Measurements from ENCODE around the gene ERVFRD-1. TPM values are rescaled to one million over a fixed set of nuclear protein-coding genes. Genes with fewer than 3 reads are reported as not detected.

The ERVFRD-1 gene
- total RNA-seq, 1 experiment from 2014 or later, result not detected

DNA sequence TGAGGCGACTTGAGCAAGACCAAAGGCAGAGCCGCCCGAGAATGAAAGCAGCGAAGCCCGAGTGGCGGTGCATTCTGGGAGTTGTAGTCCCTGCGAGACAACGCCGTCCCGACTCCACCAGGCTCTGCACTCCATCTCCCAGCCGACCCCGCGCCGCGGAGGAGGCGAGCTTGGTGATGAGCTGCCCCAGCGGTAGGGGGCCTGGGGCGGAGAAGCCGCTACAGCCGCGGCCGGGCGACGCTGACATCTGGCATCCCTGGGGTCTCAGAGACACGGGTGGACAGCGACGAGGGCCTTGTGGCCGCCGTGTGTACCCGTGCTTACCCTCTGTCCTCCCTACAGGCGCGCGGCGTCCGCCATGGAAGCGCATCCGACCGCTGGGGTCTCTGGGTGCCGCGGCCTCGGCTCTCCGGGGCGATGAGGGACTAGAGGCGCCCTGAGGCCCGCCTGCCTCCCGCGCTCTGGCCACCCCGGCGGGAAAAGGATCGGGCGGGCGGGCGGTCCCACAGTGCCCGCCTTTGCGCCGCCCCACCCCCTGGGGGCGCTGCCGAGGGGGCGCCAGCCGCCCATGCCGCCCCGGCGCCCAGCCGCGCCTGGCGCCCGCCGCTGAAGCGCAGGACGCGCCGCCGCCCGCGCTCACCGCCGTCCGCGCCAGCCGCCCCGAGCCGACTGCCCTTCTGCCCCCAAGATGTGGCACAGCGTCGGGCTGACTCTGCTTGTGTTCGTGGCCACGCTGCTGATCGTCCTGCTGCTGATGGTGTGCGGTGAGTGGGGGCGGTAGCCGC, 17.7 kb downstream of the ERVFRD-1 start, which contains the start of gene SMIM13 (continued):
- TF ChIP-seq, protein P1, sequence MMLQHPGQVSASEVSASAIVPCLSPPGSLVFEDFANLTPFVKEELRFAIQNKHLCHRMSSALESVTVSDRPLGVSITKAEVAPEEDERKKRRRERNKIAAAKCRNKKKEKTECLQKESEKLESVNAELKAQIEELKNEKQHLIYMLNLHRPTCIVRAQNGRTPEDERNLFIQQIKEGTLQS (CRISPR knock-in tag; conservative IDR thresholded peaks at IDR 0.05), result no peak
- TF ChIP-seq, protein P2, sequence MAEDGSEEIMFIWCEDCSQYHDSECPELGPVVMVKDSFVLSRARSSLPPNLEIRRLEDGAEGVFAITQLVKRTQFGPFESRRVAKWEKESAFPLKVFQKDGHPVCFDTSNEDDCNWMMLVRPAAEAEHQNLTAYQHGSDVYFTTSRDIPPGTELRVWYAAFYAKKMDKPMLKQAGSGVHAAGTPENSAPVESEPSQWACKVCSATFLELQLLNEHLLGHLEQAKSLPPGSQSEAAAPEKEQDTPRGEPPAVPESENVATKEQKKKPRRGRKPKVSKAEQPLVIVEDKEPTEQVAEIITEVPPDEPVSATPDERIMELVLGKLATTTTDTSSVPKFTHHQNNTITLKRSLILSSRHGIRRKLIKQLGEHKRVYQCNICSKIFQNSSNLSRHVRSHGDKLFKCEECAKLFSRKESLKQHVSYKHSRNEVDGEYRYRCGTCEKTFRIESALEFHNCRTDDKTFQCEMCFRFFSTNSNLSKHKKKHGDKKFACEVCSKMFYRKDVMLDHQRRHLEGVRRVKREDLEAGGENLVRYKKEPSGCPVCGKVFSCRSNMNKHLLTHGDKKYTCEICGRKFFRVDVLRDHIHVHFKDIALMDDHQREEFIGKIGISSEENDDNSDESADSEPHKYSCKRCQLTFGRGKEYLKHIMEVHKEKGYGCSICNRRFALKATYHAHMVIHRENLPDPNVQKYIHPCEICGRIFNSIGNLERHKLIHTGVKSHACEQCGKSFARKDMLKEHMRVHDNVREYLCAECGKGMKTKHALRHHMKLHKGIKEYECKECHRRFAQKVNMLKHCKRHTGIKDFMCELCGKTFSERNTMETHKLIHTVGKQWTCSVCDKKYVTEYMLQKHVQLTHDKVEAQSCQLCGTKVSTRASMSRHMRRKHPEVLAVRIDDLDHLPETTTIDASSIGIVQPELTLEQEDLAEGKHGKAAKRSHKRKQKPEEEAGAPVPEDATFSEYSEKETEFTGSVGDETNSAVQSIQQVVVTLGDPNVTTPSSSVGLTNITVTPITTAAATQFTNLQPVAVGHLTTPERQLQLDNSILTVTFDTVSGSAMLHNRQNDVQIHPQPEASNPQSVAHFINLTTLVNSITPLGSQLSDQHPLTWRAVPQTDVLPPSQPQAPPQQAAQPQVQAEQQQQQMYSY (CRISPR knock-in tag; IDR thresholded peaks at IDR 0.05), result no peak

DNA sequence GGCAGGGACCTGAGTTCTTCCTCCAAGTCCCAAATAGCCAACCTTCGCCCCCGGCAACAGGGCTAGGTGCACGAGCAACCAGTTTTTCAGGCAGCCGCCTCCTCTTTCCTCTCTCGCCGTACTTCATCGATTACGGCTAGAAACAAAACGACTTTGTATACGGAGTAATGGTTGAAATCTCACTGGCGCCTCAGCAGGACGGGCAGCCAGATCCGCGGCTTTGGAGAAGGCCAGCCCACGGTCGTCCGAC, 18.2 kb downstream of the ERVFRD-1 start:
- POLR2A ChIA-PET, result interaction anchor here (0.6 kb wide), 1 partner anchor 37 kb away, joined by 5 read pairs; no protein-coding TSS in a partner anchor
- H3K27ac Mint-ChIP-seq, result peak overlapping the region; percentile 98

More for the DNA sequence above, 18.2 kb downstream of the ERVFRD-1 start:
- Mint-ChIP-seq H3K4me3 (peak overlapping the region; percentile 93), H3K36me3 (peaks cover 2% of the 10 kb centered on the region; the same call in 1 of the 2 replicates), H3K9me3 (peaks cover 1% of the 10 kb centered on the region), H3K27me3 (ENCODE audit: low read depth) (no peaks in the 10 kb centered on the region; the same call in 1 of the 2 replicates), H3K4me1 (peaks cover 25% of the 10 kb centered on the region)
- CTCF ChIA-PET, result interaction anchor here (0.6 to 1.6 kb wide), 5 partner anchors 11 to 139 kb away, joined by 3 to 9 read pairs (median 3); no protein-coding TSS in a partner anchor
- TF ChIP-seq, protein P3, sequence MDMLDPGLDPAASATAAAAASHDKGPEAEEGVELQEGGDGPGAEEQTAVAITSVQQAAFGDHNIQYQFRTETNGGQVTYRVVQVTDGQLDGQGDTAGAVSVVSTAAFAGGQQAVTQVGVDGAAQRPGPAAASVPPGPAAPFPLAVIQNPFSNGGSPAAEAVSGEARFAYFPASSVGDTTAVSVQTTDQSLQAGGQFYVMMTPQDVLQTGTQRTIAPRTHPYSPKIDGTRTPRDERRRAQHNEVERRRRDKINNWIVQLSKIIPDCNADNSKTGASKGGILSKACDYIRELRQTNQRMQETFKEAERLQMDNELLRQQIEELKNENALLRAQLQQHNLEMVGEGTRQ (CRISPR knock-in tag; IDR thresholded peaks at IDR 0.05), result no peak
- TF ChIP-seq, protein P4, sequence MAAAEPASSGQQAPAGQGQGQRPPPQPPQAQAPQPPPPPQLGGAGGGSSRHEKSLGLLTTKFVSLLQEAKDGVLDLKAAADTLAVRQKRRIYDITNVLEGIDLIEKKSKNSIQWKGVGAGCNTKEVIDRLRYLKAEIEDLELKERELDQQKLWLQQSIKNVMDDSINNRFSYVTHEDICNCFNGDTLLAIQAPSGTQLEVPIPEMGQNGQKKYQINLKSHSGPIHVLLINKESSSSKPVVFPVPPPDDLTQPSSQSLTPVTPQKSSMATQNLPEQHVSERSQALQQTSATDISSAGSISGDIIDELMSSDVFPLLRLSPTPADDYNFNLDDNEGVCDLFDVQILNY (CRISPR knock-in tag; IDR thresholded peaks at IDR 0.05), result no peak; the same call in 1 of the 2 replicates
- TF ChIP-seq ZNF671 (CRISPR knock-in tag; IDR thresholded peaks at IDR 0.05) (no peak), NR3C1 (CRISPR knock-in tag; conservative IDR thresholded peaks at IDR 0.05; ENCODE audit: low read depth) (no peak)
- TF ChIP-seq, protein P1 (CRISPR knock-in tag; conservative IDR thresholded peaks at IDR 0.05), result no peak
- TF ChIP-seq, protein P5, sequence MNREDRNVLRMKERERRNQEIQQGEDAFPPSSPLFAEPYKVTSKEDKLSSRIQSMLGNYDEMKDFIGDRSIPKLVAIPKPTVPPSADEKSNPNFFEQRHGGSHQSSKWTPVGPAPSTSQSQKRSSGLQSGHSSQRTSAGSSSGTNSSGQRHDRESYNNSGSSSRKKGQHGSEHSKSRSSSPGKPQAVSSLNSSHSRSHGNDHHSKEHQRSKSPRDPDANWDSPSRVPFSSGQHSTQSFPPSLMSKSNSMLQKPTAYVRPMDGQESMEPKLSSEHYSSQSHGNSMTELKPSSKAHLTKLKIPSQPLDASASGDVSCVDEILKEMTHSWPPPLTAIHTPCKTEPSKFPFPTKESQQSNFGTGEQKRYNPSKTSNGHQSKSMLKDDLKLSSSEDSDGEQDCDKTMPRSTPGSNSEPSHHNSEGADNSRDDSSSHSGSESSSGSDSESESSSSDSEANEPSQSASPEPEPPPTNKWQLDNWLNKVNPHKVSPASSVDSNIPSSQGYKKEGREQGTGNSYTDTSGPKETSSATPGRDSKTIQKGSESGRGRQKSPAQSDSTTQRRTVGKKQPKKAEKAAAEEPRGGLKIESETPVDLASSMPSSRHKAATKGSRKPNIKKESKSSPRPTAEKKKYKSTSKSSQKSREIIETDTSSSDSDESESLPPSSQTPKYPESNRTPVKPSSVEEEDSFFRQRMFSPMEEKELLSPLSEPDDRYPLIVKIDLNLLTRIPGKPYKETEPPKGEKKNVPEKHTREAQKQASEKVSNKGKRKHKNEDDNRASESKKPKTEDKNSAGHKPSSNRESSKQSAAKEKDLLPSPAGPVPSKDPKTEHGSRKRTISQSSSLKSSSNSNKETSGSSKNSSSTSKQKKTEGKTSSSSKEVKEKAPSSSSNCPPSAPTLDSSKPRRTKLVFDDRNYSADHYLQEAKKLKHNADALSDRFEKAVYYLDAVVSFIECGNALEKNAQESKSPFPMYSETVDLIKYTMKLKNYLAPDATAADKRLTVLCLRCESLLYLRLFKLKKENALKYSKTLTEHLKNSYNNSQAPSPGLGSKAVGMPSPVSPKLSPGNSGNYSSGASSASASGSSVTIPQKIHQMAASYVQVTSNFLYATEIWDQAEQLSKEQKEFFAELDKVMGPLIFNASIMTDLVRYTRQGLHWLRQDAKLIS (CRISPR knock-in tag; IDR thresholded peaks at IDR 0.05; ENCODE audit: borderline replicate concordance), result no peak
- DNase-seq (ENCODE audit: low spot score), result no peak
- no peak; the same call in 1 of the 2 replicates for ATAC-seq

Data from WTC11 (cell line).